Measurements from ENCODE around the gene SEC24B. TPM values are rescaled to one million over a fixed set of nuclear protein-coding genes. Genes with fewer than 3 reads are reported as not detected.
"Not testable (repeated sequence)": the region's sequence is repeated elsewhere in the genome, so short reads cannot be mapped to it uniquely, and the experiment has no call there.

Gene SEC24B
- total RNA-seq, 2 experiments from 2014 or later, result 25.7 to 27.0 TPM

- H3K4me1 Mint-ChIP-seq, result no peaks in the 10 kb centered on the region
- no peaks in the 10 kb centered on the region for H3K27me3 Mint-ChIP-seq
- ChIA-PET POLR2A (interaction anchor here (0.7 kb wide), 1 partner anchor 9 kb away, joined by 3 read pairs; no protein-coding TSS in a partner anchor), CTCF (interaction anchor here (0.6 kb wide), 1 partner anchor 79 kb away, joined by 3 read pairs; no protein-coding TSS in a partner anchor)
- no peak for DNase-seq
- H3K36me3 Mint-ChIP-seq (ENCODE audit: low read depth), result peaks cover 26% of the 10 kb centered on the region
- H3K27ac Mint-ChIP-seq, result no peak overlapping the region
- no peak overlapping the region for H3K4me3 Mint-ChIP-seq
- no peaks in the 10 kb centered on the region for H3K9me3 Mint-ChIP-seq
Observed at GRCh38 chr4:109486007-109486406, 52.4 kb downstream of the SEC24B start.

GRCh38 chr4:109494563-109494962 is 60.9 kb downstream of the SEC24B start:
- no peak for DNase-seq
- Mint-ChIP-seq H3K9me3 (no peaks in the 10 kb centered on the region), H3K4me1 (peaks cover 5% of the 10 kb centered on the region), H3K27me3 (no peaks in the 10 kb centered on the region), H3K36me3 (ENCODE audit: low read depth) (peaks cover 54% of the 10 kb centered on the region), H3K4me3 (no peak overlapping the region), H3K27ac (no peak overlapping the region)
- CTCF ChIA-PET, result no interaction called here
- POLR2A ChIA-PET, result interaction anchor here (1.6 kb wide), 1 partner anchor 8 kb away, joined by 3 read pairs; no protein-coding TSS in a partner anchor

- ChIA-PET POLR2A (interaction anchor here (1.6 kb wide), 1 partner anchor 9 kb away, joined by 3 read pairs; no protein-coding TSS in a partner anchor), CTCF (interaction anchor here (0.6 kb wide), 1 partner anchor 20 kb away, joined by 6 read pairs; no protein-coding TSS in a partner anchor)
- no peaks in the 10 kb centered on the region for H3K27me3 Mint-ChIP-seq
- peaks cover 57% of the 10 kb centered on the region for H3K36me3 Mint-ChIP-seq (ENCODE audit: low read depth)
- H3K27ac Mint-ChIP-seq, result no peak overlapping the region
- no peak overlapping the region for H3K4me3 Mint-ChIP-seq
- H3K9me3 Mint-ChIP-seq, result no peaks in the 10 kb centered on the region
- DNase-seq, result no peak
- peaks cover 5% of the 10 kb centered on the region for H3K4me1 Mint-ChIP-seq
Observed at GRCh38 chr4:109495514-109495913, 61.9 kb downstream of the SEC24B start.

GRCh38 chr4:109496875-109497274 is 63.3 kb downstream of the SEC24B start:
- POLR2A ChIA-PET, result no interaction called here

GRCh38 chr4:109497511-109497910 is 63.9 kb downstream of the SEC24B start:
- POLR2A ChIA-PET, result no interaction called here
- H3K4me1 Mint-ChIP-seq, result peaks cover 5% of the 10 kb centered on the region
- CTCF ChIA-PET, result no interaction called here
- H3K27me3 Mint-ChIP-seq, result no peaks in the 10 kb centered on the region
- H3K27ac Mint-ChIP-seq, result no peak overlapping the region
- no peak for DNase-seq
- H3K9me3 Mint-ChIP-seq, result no peaks in the 10 kb centered on the region
- H3K36me3 Mint-ChIP-seq (ENCODE audit: low read depth), result peaks cover 59% of the 10 kb centered on the region
- H3K4me3 Mint-ChIP-seq, result no peak overlapping the region

More at GRCh38 chr4:109496875-109497274, 63.3 kb downstream of the SEC24B start:
- CTCF ChIA-PET, result no interaction called here
- Mint-ChIP-seq H3K27me3 (no peaks in the 10 kb centered on the region), H3K4me3 (no peak overlapping the region), H3K36me3 (ENCODE audit: low read depth) (peaks cover 58% of the 10 kb centered on the region), H3K4me1 (peaks cover 5% of the 10 kb centered on the region), H3K27ac (no peak overlapping the region), H3K9me3 (no peaks in the 10 kb centered on the region)
- no peak for DNase-seq

- H3K9me3 Mint-ChIP-seq, result no peaks in the 10 kb centered on the region
- ChIA-PET CTCF (no interaction called here), POLR2A (no interaction called here)
- H3K4me1 Mint-ChIP-seq, result peaks cover 6% of the 10 kb centered on the region
- DNase-seq, result no peak
- no peak overlapping the region for H3K4me3 Mint-ChIP-seq
- peaks cover 62% of the 10 kb centered on the region for H3K36me3 Mint-ChIP-seq (ENCODE audit: low read depth)
- no peaks in the 10 kb centered on the region for H3K27me3 Mint-ChIP-seq
- no peak overlapping the region for H3K27ac Mint-ChIP-seq
Observed at GRCh38 chr4:109499513-109499912, 65.9 kb downstream of the SEC24B start.

- H3K27ac Mint-ChIP-seq, result no peak overlapping the region
- peaks cover 40% of the 10 kb centered on the region for H3K36me3 Mint-ChIP-seq (ENCODE audit: low read depth)
- H3K27me3 Mint-ChIP-seq, result no peaks in the 10 kb centered on the region
- H3K9me3 Mint-ChIP-seq, result no peaks in the 10 kb centered on the region
- ChIA-PET POLR2A (no interaction called here), CTCF (no interaction called here)
- no peak for DNase-seq
- peaks cover 2% of the 10 kb centered on the region for H3K4me1 Mint-ChIP-seq
- H3K4me3 Mint-ChIP-seq, result no peak overlapping the region
Observed at GRCh38 chr4:109506890-109507289, 73.3 kb downstream of the SEC24B start.

- ChIA-PET CTCF (no interaction called here), POLR2A (no interaction called here)
- no peak overlapping the region for H3K4me3 Mint-ChIP-seq
- H3K27me3 Mint-ChIP-seq, result no peaks in the 10 kb centered on the region
- H3K9me3 Mint-ChIP-seq, result no peaks in the 10 kb centered on the region
- no peaks in the 10 kb centered on the region for H3K4me1 Mint-ChIP-seq
- H3K27ac Mint-ChIP-seq, result no peak overlapping the region
- no peak for DNase-seq
- H3K36me3 Mint-ChIP-seq (ENCODE audit: low read depth), result peaks cover 38% of the 10 kb centered on the region
Observed at GRCh38 chr4:109510687-109511086, 77.1 kb downstream of the SEC24B start.

- H3K9me3 Mint-ChIP-seq, result no peaks in the 10 kb centered on the region
- ChIA-PET POLR2A (no interaction called here), CTCF (no interaction called here)
- DNase-seq, result no peak
- H3K27ac Mint-ChIP-seq, result no peak overlapping the region
- H3K27me3 Mint-ChIP-seq, result no peaks in the 10 kb centered on the region
- H3K36me3 Mint-ChIP-seq (ENCODE audit: low read depth), result peaks cover 34% of the 10 kb centered on the region
- no peak overlapping the region for H3K4me3 Mint-ChIP-seq
- H3K4me1 Mint-ChIP-seq, result no peaks in the 10 kb centered on the region
Observed at GRCh38 chr4:109511414-109511813, 77.8 kb downstream of the SEC24B start.

GRCh38 chr4:109513368-109513767 is 79.8 kb downstream of the SEC24B start:
- H3K27ac Mint-ChIP-seq, CTCF ChIA-PET, H3K9me3 Mint-ChIP-seq, H3K4me1 Mint-ChIP-seq, H3K27me3 Mint-ChIP-seq, DNase-seq, POLR2A ChIA-PET, H3K4me3 Mint-ChIP-seq: not testable (repeated sequence)
- peaks cover 41% of the 10 kb centered on the region for H3K36me3 Mint-ChIP-seq (ENCODE audit: low read depth)

- no peak overlapping the region for H3K4me3 Mint-ChIP-seq
- no peaks in the 10 kb centered on the region for H3K4me1 Mint-ChIP-seq
- no peaks in the 10 kb centered on the region for H3K9me3 Mint-ChIP-seq
- DNase-seq, result no peak
- ChIA-PET POLR2A (interaction anchor here (1.2 to 1.4 kb wide), 2 partner anchors 11 to 27 kb away, joined by 3 to 4 read pairs; partner anchors contain the start of gene MCUB), CTCF (no interaction called here)
- peaks cover 48% of the 10 kb centered on the region for H3K36me3 Mint-ChIP-seq (ENCODE audit: low read depth)
- no peaks in the 10 kb centered on the region for H3K27me3 Mint-ChIP-seq
- no peak overlapping the region for H3K27ac Mint-ChIP-seq
Observed at GRCh38 chr4:109532182-109532581, 98.6 kb downstream of the SEC24B start.

- H3K9me3 Mint-ChIP-seq, result no peaks in the 10 kb centered on the region
- no peak overlapping the region for H3K27ac Mint-ChIP-seq
- ChIA-PET POLR2A (interaction anchor here (1.5 to 2.4 kb wide), 2 partner anchors 10 to 14 kb away, joined by 5 read pairs; no protein-coding TSS in a partner anchor), CTCF (interaction anchor here (1.6 kb wide), 1 partner anchor 112 kb away, joined by 5 read pairs; the partner anchor contains the start of gene SEC24B)
- no peak for DNase-seq
- H3K4me1 Mint-ChIP-seq, result peaks cover 16% of the 10 kb centered on the region
- H3K27me3 Mint-ChIP-seq, result no peaks in the 10 kb centered on the region
- H3K36me3 Mint-ChIP-seq (ENCODE audit: low read depth), result peaks cover 18% of the 10 kb centered on the region
- no peak overlapping the region for H3K4me3 Mint-ChIP-seq
Observed at GRCh38 chr4:109545401-109545800, 111.8 kb downstream of the SEC24B start.

- Mint-ChIP-seq H3K4me3 (no peak overlapping the region), H3K9me3 (no peaks in the 10 kb centered on the region), H3K36me3 (ENCODE audit: low read depth) (peaks cover 18% of the 10 kb centered on the region), H3K27me3 (no peaks in the 10 kb centered on the region), H3K4me1 (peaks cover 16% of the 10 kb centered on the region), H3K27ac (no peak overlapping the region)
- ChIA-PET POLR2A (interaction anchor here (2.8 kb wide), 1 partner anchor 12 kb away, joined by 16 read pairs; the partner anchor contains the start of gene MCUB), CTCF (interaction anchor here (0.7 to 1.4 kb wide), 2 partner anchors 12 to 114 kb away, joined by 3 to 4 read pairs; partner anchors contain the start of genes MCUB and SEC24B)
- DNase-seq, result no peak
Observed at GRCh38 chr4:109547394-109547793, 113.8 kb downstream of the SEC24B start.

- DNase-seq, result no peak
Observed at GRCh38 chr4:109548655-109549054, 115.0 kb downstream of the SEC24B start.

More at GRCh38 chr4:109548655-109549054, 115.0 kb downstream of the SEC24B start:
- Mint-ChIP-seq H3K27me3 (no peaks in the 10 kb centered on the region), H3K36me3 (ENCODE audit: low read depth) (peaks cover 11% of the 10 kb centered on the region), H3K4me1 (peaks cover 16% of the 10 kb centered on the region), H3K27ac (no peak overlapping the region), H3K9me3 (no peaks in the 10 kb centered on the region), H3K4me3 (no peak overlapping the region)
- POLR2A ChIA-PET, result interaction anchor here (0.6 to 2.8 kb wide), 2 partner anchors 10 to 845 kb away, joined by 4 to 16 read pairs; partner anchors contain the start of gene MCUB
- CTCF ChIA-PET, result interaction anchor here (0.9 kb wide), 1 partner anchor 115 kb away, joined by 4 read pairs; the partner anchor contains the start of gene SEC24B

Measured in activated CD4-positive, alpha-beta memory T cell treated with anti-CD3 and anti-CD28 coated beads, Interleukin-2, amount 10 ng/mL, durations not matched to agents 7 days and 5 days (primary cell).